Trophoblast cell (in vitro differentiated cells and primary cell): ENCODE measurements around the gene PRELID1.

Experiments
- DNase-seq, 2 donors: peaks; one replicate each; pipeline ENCODE4 v3.0.0-alpha.2; 2016
- H2AFZ ChIP-seq: 2 replicates; pipeline ENCODE4 v1.6.1; 2013; ENCODE audit warnings: low read length, moderate library complexity, mild to moderate bottlenecking; ENCODE audit not compliant: insufficient read depth, poor library complexity
- H2AK5ac ChIP-seq: 2 replicates; pipeline ENCODE4 v1.6.1; 2013; ENCODE audit warnings: mild to moderate bottlenecking, low read length
- H2BK120ac ChIP-seq: 2 replicates; pipeline ENCODE4 v1.6.1; 2013; ENCODE audit warnings: low read length, mild to moderate bottlenecking, moderate library complexity; ENCODE audit not compliant: insufficient read depth, poor library complexity
- H2BK12ac ChIP-seq: 2 replicates; pipeline ENCODE4 v1.6.1; 2013; ENCODE audit warnings: mild to moderate bottlenecking, low read length, moderate library complexity
- H2BK5ac ChIP-seq: 2 replicates; pipeline ENCODE4 v1.6.1; 2013; ENCODE audit warnings: low read length, low read depth, moderate library complexity, mild to moderate bottlenecking; ENCODE audit not compliant: poor library complexity
- H3K14ac ChIP-seq: 2 replicates; pipeline ENCODE4 v1.6.1; 2013; ENCODE audit warnings: mild to moderate bottlenecking, low read length
- H3K18ac ChIP-seq: 2 replicates; pipeline ENCODE4 v1.6.1; 2013; ENCODE audit warnings: mild to moderate bottlenecking, low read length
- H3K23ac ChIP-seq: 2 replicates; pipeline ENCODE4 v1.6.1; 2013; ENCODE audit warnings: low read length
- H3K27ac ChIP-seq: 2 replicates; pipeline ENCODE4 v1.5.1; 2013; ENCODE audit warnings: low read depth, mild to moderate bottlenecking, inconsistent platforms, low read length, moderate library complexity
- H3K27me3 ChIP-seq: 2 replicates; pipeline ENCODE4 v1.6.1; 2013; ENCODE audit warnings: inconsistent platforms, mild to moderate bottlenecking, low read length, moderate library complexity; ENCODE audit not compliant: insufficient read depth
- H3K36me3 ChIP-seq, 2 experiments: 1 replicate in 1 of 2; 2 replicates in 1 of 2; pipeline ENCODE4 v1.6.1; 2013; ENCODE audit warnings: low read length in 2 of 2, mild to moderate bottlenecking in 2 of 2, moderate library complexity in 1 of 2; ENCODE audit not compliant: insufficient read depth in 2 of 2, control insufficient read depth in 1 of 2
- H3K4ac ChIP-seq: 2 replicates; pipeline ENCODE4 v1.6.1; 2013; ENCODE audit warnings: low read depth, mild to moderate bottlenecking, low read length, moderate library complexity
- H3K4me1 ChIP-seq, 2 experiments: 1 replicate in 1 of 2; 2 replicates in 1 of 2; pipeline ENCODE4 v1.6.1; 2013; ENCODE audit warnings: low read length in 2 of 2, mild to moderate bottlenecking in 2 of 2, moderate library complexity in 1 of 2; ENCODE audit not compliant: insufficient read depth in 2 of 2, control insufficient read depth in 1 of 2
- H3K4me2 ChIP-seq: 2 replicates; pipeline ENCODE4 v1.6.1; 2013; ENCODE audit warnings: inconsistent platforms, mild to moderate bottlenecking, low read length, moderate library complexity
- H3K4me3 ChIP-seq: 2 replicates; pipeline ENCODE4 v1.5.1; 2013; ENCODE audit warnings: mild to moderate bottlenecking, low read depth, low read length, inconsistent platforms
- H3K79me1 ChIP-seq: one replicate; pipeline ENCODE4 v1.6.1; 2013; ENCODE audit warnings: low read length
- H3K79me2 ChIP-seq: 2 replicates; pipeline ENCODE4 v1.6.1; 2013; ENCODE audit warnings: low read length, mild to moderate bottlenecking; ENCODE audit not compliant: control insufficient read depth, insufficient read depth, poor library complexity
- H3K9ac ChIP-seq: 2 replicates; pipeline ENCODE4 v1.6.1; 2013; ENCODE audit warnings: mild to moderate bottlenecking, low read length
- H3K9me3 ChIP-seq: 2 replicates; pipeline ENCODE4 v1.6.1; 2013; ENCODE audit warnings: low read depth, mild to moderate bottlenecking, control low read depth, inconsistent platforms, low read length; ENCODE audit not compliant: insufficient read depth
- H4K12ac ChIP-seq: 2 replicates; pipeline ENCODE4 v1.6.1; 2013; ENCODE audit warnings: low read depth, mild to moderate bottlenecking, low read length, moderate library complexity
- H4K8ac ChIP-seq: 2 replicates; pipeline ENCODE4 v1.6.1; 2013; ENCODE audit warnings: low read depth, mild to moderate bottlenecking, low read length, moderate library complexity
- H4K91ac ChIP-seq: one replicate; pipeline ENCODE4 v1.6.1; 2013; ENCODE audit warnings: low read depth, mild to moderate bottlenecking, low read length, moderate library complexity
- WGBS: extraction: QIAGEN DNeasy Blood & Tissue Kit; methylation state at CpG from one replicate; pipeline ENCODE4 v1.1.7; 2013; ENCODE audit warnings: missing lambda C conversion rate; ENCODE audit not compliant: insufficient read length, insufficient coverage; ENCODE audit errors: extremely low coverage; 5-methylcytosine and 5-hydroxymethylcytosine counted together

PRELID1 gene

GRCh38 chr5:177346820-177347219, 43.2 kb downstream of the PRELID1 start:
- Histone ChIP-seq H3K4me2 (no peak overlapping the region), H3K9me3 (peaks cover 1% of the 10 kb centered on the region)
- WGBS, result no CpG with 5 or more reads among the region's 4 CpGs

GRCh38 chr5:177347699-177348098, 44.1 kb downstream of the PRELID1 start:
- Histone ChIP-seq H2BK5ac (no peak overlapping the region), H2AK5ac (no peak overlapping the region), H2BK12ac (no peak overlapping the region), H3K4me2 (no peak overlapping the region), H3K36me3 (peaks cover 5 to 16% of the 10 kb centered on the region in 2 experiments), H2AFZ (no peak overlapping the region), H3K79me1 (peaks cover 10% of the 10 kb centered on the region), H3K9ac (no peak overlapping the region), H4K91ac (no peak overlapping the region), H3K14ac (no peak overlapping the region), H3K4me3 (no peak overlapping the region), H3K4ac (peak overlapping the region; percentile 57), H2BK120ac (no peak overlapping the region), H4K8ac (no peak overlapping the region), H4K12ac (no peak overlapping the region), H3K27ac (no peak overlapping the region), H3K27me3 (no peaks in the 10 kb centered on the region), H3K23ac (no peak overlapping the region), H3K79me2 (peaks cover 13% of the 10 kb centered on the region), H3K18ac (no peak overlapping the region), H3K9me3 (peaks cover 1% of the 10 kb centered on the region), H3K4me1 (peaks cover 12 to 16% of the 10 kb centered on the region in 2 experiments)
- no CpG with 5 or more reads among the region's 4 CpGs for WGBS
- no peak for DNase-seq

More at GRCh38 chr5:177346820-177347219, 43.2 kb downstream of the PRELID1 start:
- H3K4me1 ChIP-seq, result peaks cover 9 to 13% of the 10 kb centered on the region in 2 experiments
- H3K27me3 ChIP-seq, result no peaks in the 10 kb centered on the region
- H3K79me1 ChIP-seq, result peaks cover 8% of the 10 kb centered on the region
- H3K18ac ChIP-seq, result no peak overlapping the region
- no peak overlapping the region for H3K23ac ChIP-seq
- no peak overlapping the region for H4K8ac ChIP-seq
- no peak overlapping the region for H3K27ac ChIP-seq
- no peak overlapping the region for H3K4me3 ChIP-seq
- H2AK5ac ChIP-seq, result no peak overlapping the region
- no peak overlapping the region for H2BK12ac ChIP-seq
- H2BK5ac ChIP-seq, result no peak overlapping the region
- no peak overlapping the region for H3K14ac ChIP-seq
- H3K79me2 ChIP-seq, result peaks cover 13% of the 10 kb centered on the region
- H2BK120ac ChIP-seq, result no peak overlapping the region
- no peak overlapping the region for H2AFZ ChIP-seq
- no peak overlapping the region for H4K91ac ChIP-seq
- no peak overlapping the region for H3K9ac ChIP-seq
- peak in 1 of 2 donors; percentile 47 for DNase-seq
- H4K12ac ChIP-seq, result no peak overlapping the region
- H3K4ac ChIP-seq, result peak overlapping the region; percentile 57
- H3K36me3 ChIP-seq, result peaks cover 9 to 16% of the 10 kb centered on the region in 2 experiments

- Histone ChIP-seq H3K9ac (no peak overlapping the region), H3K4me3 (no peak overlapping the region), H3K79me1 (peaks cover 10% of the 10 kb centered on the region), H2BK5ac (no peak overlapping the region), H3K4ac (no peak overlapping the region), H3K4me1 (peaks cover 12 to 16% of the 10 kb centered on the region in 2 experiments), H3K18ac (no peak overlapping the region), H3K23ac (no peak overlapping the region), H3K4me2 (no peak overlapping the region), H3K27me3 (no peaks in the 10 kb centered on the region), H3K36me3 (peaks cover 5 to 12% of the 10 kb centered on the region in 2 experiments), H3K79me2 (peaks cover 13% of the 10 kb centered on the region), H3K27ac (no peak overlapping the region), H2BK12ac (no peak overlapping the region), H2AK5ac (no peak overlapping the region), H2BK120ac (no peak overlapping the region), H2AFZ (no peak overlapping the region), H3K14ac (no peak overlapping the region), H3K9me3 (peaks cover 1% of the 10 kb centered on the region), H4K12ac (no peak overlapping the region), H4K8ac (no peak overlapping the region), H4K91ac (no peak overlapping the region)
- DNase-seq, result no peak
- no CpG with 5 or more reads among the region's 3 CpGs for WGBS
Observed at GRCh38 chr5:177349362-177349647, 45.7 kb downstream of the PRELID1 start.

- Histone ChIP-seq H3K79me1 (peaks cover 10% of the 10 kb centered on the region), H4K12ac (no peak overlapping the region), H2BK120ac (no peak overlapping the region), H3K36me3 (peaks cover 5 to 12% of the 10 kb centered on the region in 2 experiments), H3K4me3 (no peak overlapping the region), H2BK5ac (no peak overlapping the region), H3K18ac (no peak overlapping the region), H3K9ac (no peak overlapping the region), H3K27me3 (no peaks in the 10 kb centered on the region), H2AFZ (no peak overlapping the region), H3K4ac (peak overlapping the region; percentile 9), H3K27ac (no peak overlapping the region), H3K9me3 (peaks cover 1% of the 10 kb centered on the region), H2BK12ac (no peak overlapping the region), H3K4me2 (peak overlapping the region; percentile 82), H4K91ac (no peak overlapping the region), H3K23ac (no peak overlapping the region), H3K79me2 (peaks cover 13% of the 10 kb centered on the region), H2AK5ac (no peak overlapping the region), H3K4me1 (peaks cover 12 to 16% of the 10 kb centered on the region in 2 experiments), H4K8ac (no peak overlapping the region), H3K14ac (no peak overlapping the region)
- WGBS, result no CpG with 5 or more reads among the region's 5 CpGs
- no peak for DNase-seq
Observed at GRCh38 chr5:177349762-177350161, 46.2 kb downstream of the PRELID1 start.
